ENCODE data around the gene ARHGEF16.

DNA sequence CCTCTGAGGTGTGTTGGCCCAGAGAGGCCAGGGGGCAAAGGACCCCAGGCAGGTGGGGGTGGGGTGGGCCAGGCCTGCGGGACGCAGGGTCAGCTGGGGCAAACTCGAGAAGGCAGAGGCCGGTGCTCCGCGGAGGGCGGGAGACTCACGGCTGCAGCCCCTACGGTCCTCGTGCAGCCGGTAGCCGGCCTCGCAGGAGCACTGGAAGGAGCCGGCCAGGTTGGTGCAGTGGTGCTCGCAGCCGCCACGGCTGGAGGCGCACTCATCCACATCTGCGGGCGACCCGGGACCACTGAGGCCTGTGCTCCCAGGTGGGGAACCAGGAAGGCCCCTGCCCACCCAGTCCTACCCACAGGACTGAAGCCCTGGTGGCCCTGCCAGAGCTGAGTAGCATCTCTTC is 55.3 kb downstream of the ARHGEF16 start:
- TF ChIP-seq CTCF (IDR thresholded peaks at IDR 0.05) (no peak), POLR2AphosphoS5 (IDR thresholded peaks at IDR 0.05; ENCODE audit: low read depth, low read length) (no peak)
